Measurements from ENCODE around the gene DCC. TPM values are rescaled to one million over a fixed set of nuclear protein-coding genes. Genes with fewer than 3 reads are reported as not detected.

Gene DCC
- total and polyA plus RNA-seq, 2 experiments from 2014 or later, result 0.53 to 0.73 TPM

- TF ChIP-seq JUNB (IDR thresholded peaks at IDR 0.05; ENCODE audit: unreplicated experiment) (no peak), ETS1 (IDR thresholded peaks at IDR 0.05) (no peak), ZNF114 (CRISPR knock-in tag; IDR thresholded peaks at IDR 0.05) (no peak), CREB1 (CRISPR knock-in tag; IDR thresholded peaks at IDR 0.05; ENCODE audit: low read depth) (no peak)
These were observed 270.6 kb downstream of the DCC start (continued) for GRCh38 chr18:52610451-52611115.

GRCh38 chr18:52612406-52612805, 272.4 kb downstream of the DCC start:
- Mint-ChIP-seq H3K9me3 (no peaks in the 10 kb centered on the region), H3K27ac (no peak overlapping the region), H3K27me3 (ENCODE audit: insufficient read depth, low read depth, poor library complexity) (no peaks in the 10 kb centered on the region), H3K4me3 (no peak overlapping the region), H3K4me1 (peaks cover 3% of the 10 kb centered on the region; the same call in 1 of the 3 replicates), H3K36me3 (ENCODE audit: low read depth) (no peaks in the 10 kb centered on the region)
- no peaks in the 10 kb centered on the region for H3K79me2 ChIP-seq (replicated peaks; ENCODE audit: insufficient read depth)
- H3K4me1 ChIP-seq (ENCODE audit: insufficient read depth), result no peaks in the 10 kb centered on the region; the same call in none of the 2 replicates
- no peaks in the 10 kb centered on the region for H3F3A ChIP-seq (replicated peaks; ENCODE audit: low read depth)
- H3K4me2 ChIP-seq, result no peak overlapping the region
- H3K4me3 ChIP-seq, result no peak overlapping the region
- H3K9me2 ChIP-seq (ENCODE audit: insufficient read depth), result peaks cover 3% of the 10 kb centered on the region; the same call in 1 of the 2 replicates
- no peaks in the 10 kb centered on the region for H3K36me3 ChIP-seq (ENCODE audit: insufficient read depth)
- no peak overlapping the region for H3K27ac ChIP-seq (ENCODE audit: low read depth)
- ATAC-seq (no peak), DNase-seq (ENCODE audit: low spot score) (no peak)
- no peaks in the 10 kb centered on the region for H3K27me3 ChIP-seq (ENCODE audit: insufficient read depth)
- H4K20me1 ChIP-seq (replicated peaks; ENCODE audit: insufficient read depth), result no peaks in the 10 kb centered on the region
- no peak overlapping the region for H2AFZ ChIP-seq
- TF ChIP-seq EZH2phosphoT487 (IDR thresholded peaks at IDR 0.05; ENCODE audit: unreplicated experiment) (no peak), ZNF331 (CRISPR knock-in tag; IDR thresholded peaks at IDR 0.05; ENCODE audit: low read depth) (no peak), POLR2AphosphoS5 (IDR thresholded peaks at IDR 0.05; ENCODE audit: low read depth) (no peak), EZH2 (IDR thresholded peaks at IDR 0.05; ENCODE audit: low read depth, unreplicated experiment) (no peak), CREB1 (CRISPR knock-in tag; IDR thresholded peaks at IDR 0.05; ENCODE audit: low read depth) (no peak), NANOG (IDR thresholded peaks at IDR 0.05; ENCODE audit: borderline replicate concordance) (no peak), REST (IDR thresholded peaks at IDR 0.05; ENCODE audit: unreplicated experiment) (no peak), JUNB (IDR thresholded peaks at IDR 0.05; ENCODE audit: unreplicated experiment) (no peak), ZNF114 (CRISPR knock-in tag; IDR thresholded peaks at IDR 0.05) (no peak), ZNF462 (CRISPR knock-in tag; IDR thresholded peaks at IDR 0.05) (no peak), CTCF (conservative IDR thresholded peaks at IDR 0.05; ENCODE audit: low read depth in 2 of 2) (no peak)

Data from GM23338 (cell line).